Lower lobe of right lung (tissue), 2 donors: Measurements from ENCODE around the gene KIAA0825. TPM values are rescaled to one million over a fixed set of nuclear protein-coding genes. Genes with fewer than 3 reads are reported as not detected.
"Not testable (repeated sequence)": the region's sequence is repeated elsewhere in the genome, so short reads cannot be mapped to it uniquely, and the experiment has no call there.

Source experiments
- ATAC-seq, 2 donors: fragments of 200-7000 bp; cut with Tn5 transposase; one replicate each; pipeline ENCODE4 v1.9.1; 2020 to 2022; ENCODE audit warnings: mild to moderate bottlenecking in 2 of 2, moderate library complexity in 2 of 2
- DNase-seq: peaks from one replicate; pipeline ENCODE4 v3.0.0-alpha.2; 2020
- H3K27ac ChIP-seq: fragments of 200-600 bp; one replicate; pipeline ENCODE4 v1.8.0; 2022
- H3K27me3 ChIP-seq: fragments of 200-600 bp; one replicate; pipeline ENCODE4 v1.8.0; 2022; ENCODE audit warnings: low read depth
- H3K36me3 ChIP-seq: fragments of 200-600 bp; one replicate; pipeline ENCODE4 v1.8.0; 2022; ENCODE audit warnings: mild to moderate bottlenecking
- H3K4me1 ChIP-seq: fragments of 200-600 bp; one replicate; pipeline ENCODE4 v1.8.0; 2022
- H3K4me3 ChIP-seq: fragments of 200-600 bp; one replicate; pipeline ENCODE4 v1.8.0; 2022; ENCODE audit warnings: mild to moderate bottlenecking
- H3K9me3 ChIP-seq: fragments of 200-600 bp; one replicate; pipeline ENCODE4 v1.8.0; 2022
- CTCF ChIP-seq: fragments of 200-600 bp; IDR thresholded peaks from one replicate; pipeline ENCODE4 v1.8.0; 2022; ENCODE audit warnings: antibody characterized with exemption, mild to moderate bottlenecking
- intact Hi-C: fragments of 100-400 bp; cut with DNase I; formaldehyde crosslinking; loops from one replicate; pipeline ENCODE4 v1.11.0; 2022
- total RNA-seq: library from RNA; stranded (reverse); fragmentation: NEBNext Ultra II Directional; extraction: Animal tissue kit (Norgen Biotek cat#: 25700); gene quantifications from one replicate; pipeline ENCODE4 v1.2.1, GENCODE V29; 2021
- donor health status: DM: no; HTN: yes; CAD: no; lungs with severe emphysema.

KIAA0825 gene
- total RNA-seq, 1 donor from 2014 or later = 5.5 TPM

- Histone ChIP-seq H3K9me3 (no peaks in the 10 kb centered on the region), H3K4me1 (no peaks in the 10 kb centered on the region), H3K27ac (no peak overlapping the region), H3K4me3 (no peak overlapping the region), H3K27me3 (no peaks in the 10 kb centered on the region), H3K36me3 (no peaks in the 10 kb centered on the region)
- intact Hi-C loops = no loop called here
- no peak for TF ChIP-seq CTCF
- no peak for ATAC-seq
- DNase-seq = no peak
These were observed 436.5 kb downstream of the KIAA0825 start for GRCh38 chr5:94181895-94182294.

- H3K27ac ChIP-seq = no peak overlapping the region
- DNase-seq (no peak), ATAC-seq (no peak)
- H3K36me3 ChIP-seq = no peaks in the 10 kb centered on the region
- no peaks in the 10 kb centered on the region for H3K27me3 ChIP-seq
- no peak for TF ChIP-seq CTCF
- H3K4me3 ChIP-seq = no peak overlapping the region
- no peaks in the 10 kb centered on the region for H3K4me1 ChIP-seq
- intact Hi-C loops = no loop called here
- H3K9me3 ChIP-seq = no peaks in the 10 kb centered on the region
These were observed 437.6 kb downstream of the KIAA0825 start for GRCh38 chr5:94180761-94181160.

GRCh38 chr5:94175912-94176311 is 442.5 kb downstream of the KIAA0825 start:
- intact Hi-C loops = no loop called here
- no peak overlapping the region for H3K27ac ChIP-seq
- TF ChIP-seq CTCF = no peak

GRCh38 chr5:94174748-94175411 is 443.5 kb downstream of the KIAA0825 start:
- H3K4me3 ChIP-seq = no peak overlapping the region
- no peak for TF ChIP-seq CTCF
- H3K9me3 ChIP-seq = no peaks in the 10 kb centered on the region
- no peaks in the 10 kb centered on the region for H3K27me3 ChIP-seq
- intact Hi-C loops = no loop called here
- H3K36me3 ChIP-seq = no peaks in the 10 kb centered on the region
- ATAC-seq (no peak), DNase-seq (no peak)
- no peak overlapping the region for H3K27ac ChIP-seq
- no peaks in the 10 kb centered on the region for H3K4me1 ChIP-seq

More at GRCh38 chr5:94175912-94176311, 442.5 kb downstream of the KIAA0825 start:
- DNase-seq (no peak), ATAC-seq (no peak)
- no peaks in the 10 kb centered on the region for H3K36me3 ChIP-seq
- no peaks in the 10 kb centered on the region for H3K4me1 ChIP-seq
- H3K27me3 ChIP-seq = no peaks in the 10 kb centered on the region
- no peaks in the 10 kb centered on the region for H3K9me3 ChIP-seq
- no peak overlapping the region for H3K4me3 ChIP-seq

GRCh38 chr5:94173100-94173499 is 445.3 kb downstream of the KIAA0825 start:
- H3K9me3 ChIP-seq = no peaks in the 10 kb centered on the region
- H3K4me1 ChIP-seq = no peaks in the 10 kb centered on the region
- ATAC-seq (no peak), DNase-seq (no peak)
- H3K27ac ChIP-seq = no peak overlapping the region
- intact Hi-C loops = no loop called here
- no peaks in the 10 kb centered on the region for H3K27me3 ChIP-seq
- no peak overlapping the region for H3K4me3 ChIP-seq
- H3K36me3 ChIP-seq = no peaks in the 10 kb centered on the region
- no peak for TF ChIP-seq CTCF

GRCh38 chr5:94171070-94171469 is 447.3 kb downstream of the KIAA0825 start:
- intact Hi-C loops, H3K36me3 ChIP-seq, DNase-seq, H3K27me3 ChIP-seq, H3K4me3 ChIP-seq, H3K27ac ChIP-seq, ATAC-seq, H3K9me3 ChIP-seq, H3K4me1 ChIP-seq: not testable (repeated sequence)

GRCh38 chr5:94170158-94170557 is 448.2 kb downstream of the KIAA0825 start:
- H3K27ac ChIP-seq, H3K9me3 ChIP-seq, H3K4me1 ChIP-seq, ATAC-seq, H3K36me3 ChIP-seq, intact Hi-C loops, DNase-seq, H3K4me3 ChIP-seq, H3K27me3 ChIP-seq: not testable (repeated sequence)
